K562 treated with DMSO at 1 percent for 24 hours (cell line): ENCODE measurements around the gene TRIM49C. TPM values are rescaled to one million over a fixed set of nuclear protein-coding genes. Genes with fewer than 3 reads are reported as not detected.

Source experiments
- total RNA-seq: library from RNA; unstranded; fragments of 300-600 nt; gene quantifications from 2 replicates; pipeline ENCODE4 v1.2.3, GENCODE V29; 2022; ENCODE audit warnings: low read depth; ENCODE audit not compliant: insufficient read depth

The TRIM49C gene
- total RNA-seq = not detected in 2 replicates

GRCh38 chr11:90030806-90031205, at the start of gene TRIM49C:
Gene TRIM49C (plus strand): TSS chr11:90031106. CDS start chr11:90035212, 4,106 bp downstream.

DNA sequence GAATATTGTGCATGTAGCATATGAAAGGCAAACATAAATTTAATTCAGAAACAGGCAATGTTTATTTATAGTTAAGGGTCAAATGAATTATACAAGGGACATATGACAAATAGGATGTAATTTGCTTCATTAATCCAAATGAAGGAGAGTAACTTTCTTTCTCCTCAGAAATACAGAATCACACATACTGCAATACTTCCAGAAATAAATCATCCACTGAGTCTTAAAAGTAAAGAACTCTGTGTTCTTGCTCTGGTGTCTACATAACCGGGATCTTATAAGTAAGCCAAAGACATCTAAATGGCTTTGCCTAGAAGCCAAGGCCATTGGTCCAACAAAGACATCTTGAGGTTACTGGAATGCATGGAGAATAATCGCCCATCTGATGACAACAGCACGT, 54.7 kb downstream of the TRIM49C start, which contains the start of gene UBTFL1:
Gene UBTFL1, plus strand, starts transcription at position 301 of the 400 bp plus-strand sequence. Its CDS starts 0 bp downstream, at position 301.

Other genes with a start within 250 kb of the TRIM49C start
- gene TRIM49, start 222.5 kb upstream of the TRIM49C start, total RNA-seq = not detected in 2 replicates
- not detected in 2 replicates for gene TRIM64B, start 152.6 kb upstream of the TRIM49C start, total RNA-seq
- not detected in 2 replicates for gene TRIM49D1, start 108.9 kb upstream of the TRIM49C start, total RNA-seq
- gene TRIM49D2, start 107.0 kb upstream of the TRIM49C start, total RNA-seq = not detected in 2 replicates
- gene TRIM64, start 65.1 kb upstream of the TRIM49C start, total RNA-seq = not detected in 2 replicates
- not detected in 2 replicates for gene UBTFL1, start 54.8 kb downstream of the TRIM49C start, total RNA-seq
- 0.49 and 1.2 TPM in 2 replicates for gene NAALAD2, start 103.6 kb downstream of the TRIM49C start, total RNA-seq
- 23.0 and 31.1 TPM in 2 replicates for gene CHORDC1, start 191.9 kb downstream of the TRIM49C start, total RNA-seq